Activated naive CD8-positive, alpha-beta T cell treated with anti-CD3 and anti-CD28 coated beads, Interleukin-2, amount 10 ng/mL, durations not matched to agents 7 days and 5 days (primary cell): ENCODE measurements around the gene STK40. TPM values are rescaled to one million over a fixed set of nuclear protein-coding genes. Genes with fewer than 3 reads are reported as not detected.

ENCODE experiments used
- ATAC-seq: fragments of 150-1000 bp; cut with Tn5 transposase; one replicate; pipeline ENCODE4 v1.10.0; 2021; ENCODE audit warnings: low read depth, moderate library complexity
- POLR2A ChIA-PET: fragments of 350-600 bp; sonication (Branson Sonifier 250); formaldehyde crosslinking; loops from one replicate; lab custom pipeline; 2021; ENCODE audit warnings: antibody characterized with exemption; lab: Charles Lee
- DNase-seq: peaks from one replicate; pipeline ENCODE4 v3.0.0; 2021
- H3K27ac Mint-ChIP-seq: one replicate; pipeline ENCODE4 v1.8.0; 2022; ENCODE audit warnings: mild to moderate bottlenecking, mixed read lengths
- H3K27me3 Mint-ChIP-seq: one replicate; pipeline ENCODE4 v1.8.0; 2022; ENCODE audit warnings: mild to moderate bottlenecking, moderate library complexity, mixed read lengths
- H3K36me3 Mint-ChIP-seq: one replicate; pipeline ENCODE4 v1.8.0; 2021; ENCODE audit warnings: mild to moderate bottlenecking, mixed read lengths
- H3K4me1 Mint-ChIP-seq: one replicate; pipeline ENCODE4 v1.8.0; 2021; ENCODE audit warnings: mixed read lengths
- H3K4me3 Mint-ChIP-seq: one replicate; pipeline ENCODE4 v1.8.0; 2022; ENCODE audit warnings: mild to moderate bottlenecking, moderate library complexity, mixed read lengths
- H3K9me3 Mint-ChIP-seq: one replicate; pipeline ENCODE4 v1.8.0; 2021; ENCODE audit warnings: mixed read lengths
- total RNA-seq, 2 experiments: library from RNA; stranded (reverse); gene quantifications; one replicate each; pipeline ENCODE4 v1.2.3, GENCODE V29; 2021

STK40 gene
- total RNA-seq, 2 experiments from 2014 or later = 59.5 to 64.7 TPM

GRCh38 chr1:36306210-36306901 lies 79.4 kb downstream of the STK40 start, which contains the start of gene SH3D21:
SH3D21 (plus strand) TSS chr1:36306368; CDS start chr1:36306421, 53 bp downstream.
- no peaks in the 10 kb centered on the region for H3K9me3 Mint-ChIP-seq
- peak within 1 kb of the TSS; percentile 99 for H3K4me3 Mint-ChIP-seq
- POLR2A ChIA-PET = interaction anchor here (0.5 to 2.5 kb wide), 12 partner anchors 16 to 537 kb away, joined by 3 to 24 read pairs (median 4); partner anchors contain the start of genes CLSPN, EVA1B and STK40
- H3K27ac Mint-ChIP-seq = peak within 1 kb of the TSS; percentile 91
- peaks cover 25% of the 10 kb centered on the region for H3K4me1 Mint-ChIP-seq
- ATAC-seq = peak; percentile 37
- peak; percentile 69 for DNase-seq
- no peaks in the 10 kb centered on the region for H3K27me3 Mint-ChIP-seq
- peaks cover 30% of the 10 kb centered on the region for H3K36me3 Mint-ChIP-seq

- Mint-ChIP-seq H3K4me3 (peak overlapping the region; percentile 99), H3K4me1 (peaks cover 25% of the 10 kb centered on the region), H3K27ac (no peak overlapping the region), H3K36me3 (peaks cover 29% of the 10 kb centered on the region), H3K9me3 (no peaks in the 10 kb centered on the region), H3K27me3 (no peaks in the 10 kb centered on the region)
- ATAC-seq (no peak), DNase-seq (no peak)
- POLR2A ChIA-PET = interaction anchor here (0.5 to 2.5 kb wide), 8 partner anchors 17 to 536 kb away, joined by 3 to 24 read pairs (median 4); partner anchors contain the start of genes CLSPN, EVA1B and STK40
Measured at GRCh38 chr1:36305915-36306209, 79.9 kb downstream of the STK40 start.

GRCh38 chr1:36304970-36305914 lies 80.5 kb downstream of the STK40 start:
- no peaks in the 10 kb centered on the region for H3K9me3 Mint-ChIP-seq
- H3K27me3 Mint-ChIP-seq = no peaks in the 10 kb centered on the region
- DNase-seq (no peak), ATAC-seq (no peak)
- H3K27ac Mint-ChIP-seq = peak overlapping the region; percentile 66
- peaks cover 25% of the 10 kb centered on the region for H3K36me3 Mint-ChIP-seq
- POLR2A ChIA-PET = interaction anchor here (0.8 to 2.5 kb wide), 5 partner anchors 17 to 144 kb away, joined by 3 to 24 read pairs (median 8); partner anchors contain the start of genes EVA1B and STK40
- H3K4me3 Mint-ChIP-seq = peak overlapping the region; percentile 99
- peaks cover 22% of the 10 kb centered on the region for H3K4me1 Mint-ChIP-seq

- Mint-ChIP-seq H3K4me1 (peaks cover 23% of the 10 kb centered on the region), H3K27me3 (no peaks in the 10 kb centered on the region), H3K36me3 (peaks cover 27% of the 10 kb centered on the region), H3K4me3 (no peak overlapping the region), H3K27ac (no peak overlapping the region), H3K9me3 (no peaks in the 10 kb centered on the region)
- DNase-seq (no peak), ATAC-seq (no peak)
- POLR2A ChIA-PET = no interaction called here
Measured at GRCh38 chr1:36304521-36304920, 81.2 kb downstream of the STK40 start.

- H3K27me3 Mint-ChIP-seq = no peaks in the 10 kb centered on the region
- H3K27ac Mint-ChIP-seq = no peak overlapping the region
- no peak overlapping the region for H3K4me3 Mint-ChIP-seq
- peaks cover 26% of the 10 kb centered on the region for H3K36me3 Mint-ChIP-seq
- DNase-seq = no peak
- POLR2A ChIA-PET = no interaction called here
- no peak for ATAC-seq
- no peaks in the 10 kb centered on the region for H3K9me3 Mint-ChIP-seq
- H3K4me1 Mint-ChIP-seq = peaks cover 24% of the 10 kb centered on the region
Measured at GRCh38 chr1:36303650-36304360, 81.9 kb downstream of the STK40 start.

- Mint-ChIP-seq H3K4me3 (no peak overlapping the region), H3K27me3 (no peaks in the 10 kb centered on the region), H3K27ac (no peak overlapping the region), H3K36me3 (peaks cover 24% of the 10 kb centered on the region), H3K4me1 (peaks cover 24% of the 10 kb centered on the region), H3K9me3 (no peaks in the 10 kb centered on the region)
- POLR2A ChIA-PET = no interaction called here
- ATAC-seq (no peak), DNase-seq (no peak)
Measured at GRCh38 chr1:36303244-36303643, 82.5 kb downstream of the STK40 start.

- ATAC-seq (no peak), DNase-seq (no peak)
- POLR2A ChIA-PET = no interaction called here
Measured at GRCh38 chr1:36301220-36301619, 84.5 kb downstream of the STK40 start.

GRCh38 chr1:36300526-36300925 lies 85.2 kb downstream of the STK40 start:
- Mint-ChIP-seq H3K27me3 (no peaks in the 10 kb centered on the region), H3K4me3 (no peak overlapping the region), H3K9me3 (no peaks in the 10 kb centered on the region), H3K27ac (peak overlapping the region; percentile 2), H3K4me1 (peaks cover 12% of the 10 kb centered on the region), H3K36me3 (peaks cover 29% of the 10 kb centered on the region)
- POLR2A ChIA-PET = no interaction called here
- ATAC-seq (no peak), DNase-seq (no peak)

More at GRCh38 chr1:36301220-36301619, 84.5 kb downstream of the STK40 start:
- Mint-ChIP-seq H3K9me3 (no peaks in the 10 kb centered on the region), H3K36me3 (peaks cover 26% of the 10 kb centered on the region), H3K27ac (peak overlapping the region; percentile 34), H3K4me3 (no peak overlapping the region), H3K4me1 (peaks cover 15% of the 10 kb centered on the region), H3K27me3 (no peaks in the 10 kb centered on the region)

- no peaks in the 10 kb centered on the region for H3K9me3 Mint-ChIP-seq
- H3K27ac Mint-ChIP-seq = no peak overlapping the region
- no peaks in the 10 kb centered on the region for H3K27me3 Mint-ChIP-seq
- peaks cover 6% of the 10 kb centered on the region for H3K4me1 Mint-ChIP-seq
- POLR2A ChIA-PET = no interaction called here
- peaks cover 33% of the 10 kb centered on the region for H3K36me3 Mint-ChIP-seq
- ATAC-seq = no peak
- H3K4me3 Mint-ChIP-seq = no peak overlapping the region
- DNase-seq = no peak
Measured at GRCh38 chr1:36298640-36299039, 87.1 kb downstream of the STK40 start.

GRCh38 chr1:36297062-36297461 lies 88.7 kb downstream of the STK40 start:
- ATAC-seq (no peak), DNase-seq (no peak)
- peaks cover 6% of the 10 kb centered on the region for H3K4me1 Mint-ChIP-seq
- H3K9me3 Mint-ChIP-seq = no peaks in the 10 kb centered on the region
- peaks cover 32% of the 10 kb centered on the region for H3K36me3 Mint-ChIP-seq
- H3K27me3 Mint-ChIP-seq = no peaks in the 10 kb centered on the region
- H3K4me3 Mint-ChIP-seq = no peak overlapping the region
- POLR2A ChIA-PET = interaction anchor here (0.6 kb wide), 1 partner anchor 57 kb away, joined by 3 read pairs; no protein-coding TSS in a partner anchor
- no peak overlapping the region for H3K27ac Mint-ChIP-seq

GRCh38 chr1:36295390-36295789 lies 90.3 kb downstream of the STK40 start:
- ATAC-seq (no peak), DNase-seq (no peak)
- H3K4me3 Mint-ChIP-seq = no peak overlapping the region
- H3K36me3 Mint-ChIP-seq = peaks cover 30% of the 10 kb centered on the region
- POLR2A ChIA-PET = no interaction called here
- peaks cover 6% of the 10 kb centered on the region for H3K4me1 Mint-ChIP-seq
- H3K27me3 Mint-ChIP-seq = no peaks in the 10 kb centered on the region
- peak overlapping the region; percentile 42 for H3K27ac Mint-ChIP-seq
- H3K9me3 Mint-ChIP-seq = no peaks in the 10 kb centered on the region
